ENCODE data around the gene U2AF2. TPM values are rescaled to one million over a fixed set of nuclear protein-coding genes. Genes with fewer than 3 reads are reported as not detected.
A peak's percentile ranks its signal among the peaks of the same experiment; 100 is the strongest.

Gene U2AF2
- total RNA-seq, 1 donor from 2014 or later = 219 TPM

GRCh38 chr19:55652311-55653128 is 2.3 kb upstream of the U2AF2 start:
- Mint-ChIP-seq H3K9me3 (ENCODE audit: unreplicated experiment) (no peaks in the 10 kb centered on the region), H3K27ac (ENCODE audit: unreplicated experiment) (peak overlapping the region; percentile 77), H3K27me3 (ENCODE audit: unreplicated experiment) (peaks cover 36% of the 10 kb centered on the region), H3K4me3 (ENCODE audit: unreplicated experiment) (peak overlapping the region; percentile 81), H3K4me1 (ENCODE audit: unreplicated experiment) (peaks cover 34% of the 10 kb centered on the region), H3K36me3 (ENCODE audit: low read depth, unreplicated experiment) (peaks cover 14% of the 10 kb centered on the region)
- DNase-seq (ENCODE audit: low spot score) = peak; percentile 36
- TF ChIP-seq, protein P1, sequence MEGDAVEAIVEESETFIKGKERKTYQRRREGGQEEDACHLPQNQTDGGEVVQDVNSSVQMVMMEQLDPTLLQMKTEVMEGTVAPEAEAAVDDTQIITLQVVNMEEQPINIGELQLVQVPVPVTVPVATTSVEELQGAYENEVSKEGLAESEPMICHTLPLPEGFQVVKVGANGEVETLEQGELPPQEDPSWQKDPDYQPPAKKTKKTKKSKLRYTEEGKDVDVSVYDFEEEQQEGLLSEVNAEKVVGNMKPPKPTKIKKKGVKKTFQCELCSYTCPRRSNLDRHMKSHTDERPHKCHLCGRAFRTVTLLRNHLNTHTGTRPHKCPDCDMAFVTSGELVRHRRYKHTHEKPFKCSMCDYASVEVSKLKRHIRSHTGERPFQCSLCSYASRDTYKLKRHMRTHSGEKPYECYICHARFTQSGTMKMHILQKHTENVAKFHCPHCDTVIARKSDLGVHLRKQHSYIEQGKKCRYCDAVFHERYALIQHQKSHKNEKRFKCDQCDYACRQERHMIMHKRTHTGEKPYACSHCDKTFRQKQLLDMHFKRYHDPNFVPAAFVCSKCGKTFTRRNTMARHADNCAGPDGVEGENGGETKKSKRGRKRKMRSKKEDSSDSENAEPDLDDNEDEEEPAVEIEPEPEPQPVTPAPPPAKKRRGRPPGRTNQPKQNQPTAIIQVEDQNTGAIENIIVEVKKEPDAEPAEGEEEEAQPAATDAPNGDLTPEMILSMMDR (IDR thresholded peaks at IDR 0.05; ENCODE audit: unreplicated experiment) = no peak

- peaks cover 19% of the 10 kb centered on the region for H3K36me3 Mint-ChIP-seq (ENCODE audit: low read depth, unreplicated experiment)
- peaks cover 38% of the 10 kb centered on the region for H3K27me3 Mint-ChIP-seq (ENCODE audit: unreplicated experiment)
- no peaks in the 10 kb centered on the region for H3K9me3 Mint-ChIP-seq (ENCODE audit: unreplicated experiment)
- DNase-seq (ENCODE audit: low spot score) = peak; percentile 97
- H3K4me1 Mint-ChIP-seq (ENCODE audit: unreplicated experiment) = peaks cover 45% of the 10 kb centered on the region
- H3K27ac Mint-ChIP-seq (ENCODE audit: unreplicated experiment) = peak overlapping the region; percentile 99
- H3K4me3 Mint-ChIP-seq (ENCODE audit: unreplicated experiment) = peak overlapping the region; percentile 96
- TF ChIP-seq, protein P1 (IDR thresholded peaks at IDR 0.05; ENCODE audit: unreplicated experiment) = peak; percentile 100
These were observed 1.0 kb upstream of the U2AF2 start for GRCh38 chr19:55653651-55654322.

- H3K4me1 Mint-ChIP-seq (ENCODE audit: unreplicated experiment) = peaks cover 47% of the 10 kb centered on the region
- no peaks in the 10 kb centered on the region for H3K9me3 Mint-ChIP-seq (ENCODE audit: unreplicated experiment)
- peaks cover 21% of the 10 kb centered on the region for H3K36me3 Mint-ChIP-seq (ENCODE audit: low read depth, unreplicated experiment)
- DNase-seq (ENCODE audit: low spot score) = peak; percentile 99
- H3K27me3 Mint-ChIP-seq (ENCODE audit: unreplicated experiment) = peaks cover 40% of the 10 kb centered on the region
- H3K27ac Mint-ChIP-seq (ENCODE audit: unreplicated experiment) = peak overlapping the region; percentile 99
- H3K4me3 Mint-ChIP-seq (ENCODE audit: unreplicated experiment) = peak overlapping the region; percentile 96
- TF ChIP-seq, protein P1 (IDR thresholded peaks at IDR 0.05; ENCODE audit: unreplicated experiment) = no peak
These were observed 440 bp upstream of the U2AF2 start for GRCh38 chr19:55654323-55654867.

- TF ChIP-seq, protein P1 (IDR thresholded peaks at IDR 0.05; ENCODE audit: unreplicated experiment) = no peak
- peaks cover 37% of the 10 kb centered on the region for H3K27me3 Mint-ChIP-seq (ENCODE audit: unreplicated experiment)
- H3K36me3 Mint-ChIP-seq (ENCODE audit: low read depth, unreplicated experiment) = peaks cover 23% of the 10 kb centered on the region
- no peak for DNase-seq (ENCODE audit: low spot score)
- H3K27ac Mint-ChIP-seq (ENCODE audit: unreplicated experiment) = peak overlapping the region; percentile 99
- H3K4me1 Mint-ChIP-seq (ENCODE audit: unreplicated experiment) = peaks cover 60% of the 10 kb centered on the region
- H3K4me3 Mint-ChIP-seq (ENCODE audit: unreplicated experiment) = peak overlapping the region; percentile 99
- no peaks in the 10 kb centered on the region for H3K9me3 Mint-ChIP-seq (ENCODE audit: unreplicated experiment)
These were observed 809 bp downstream of the U2AF2 start for GRCh38 chr19:55655648-55656040.
